Measurements from ENCODE around the gene LCORL.
"Not testable (repeated sequence)": the region's sequence is repeated elsewhere in the genome, so short reads cannot be mapped to it uniquely, and the experiment has no call there.

LCORL gene

GRCh38 chr4:17865866-17866363 is 155.6 kb downstream of the LCORL start:
- Histone ChIP-seq H3K4me3 (replicated peaks; ENCODE audit: insufficient read depth, low read length) (no peak overlapping the region), H3K27me3 (ENCODE audit: insufficient read depth, poor library complexity, severe bottlenecking) (no peaks in the 10 kb centered on the region), H3K27ac (replicated peaks) (no peak overlapping the region)
- TF ChIP-seq REST (IDR thresholded peaks at IDR 0.05; ENCODE audit: insufficient replicate concordance, low read depth) = no peak
- no peak for TF ChIP-seq CTCF (IDR thresholded peaks at IDR 0.05; ENCODE audit: insufficient read depth, low read length)
- TF ChIP-seq POLR2AphosphoS5 (IDR thresholded peaks at IDR 0.05; ENCODE audit: low read depth) = no peak
- no peak for TF ChIP-seq GABPA (IDR thresholded peaks at IDR 0.05; ENCODE audit: low read depth)
- no peak for TF ChIP-seq SPI1 (IDR thresholded peaks at IDR 0.05; ENCODE audit: borderline replicate concordance, low read depth)
- no peak for DNase-seq (ENCODE audit: low read depth in 1 of 2, low spot score in 1 of 2)

- not testable (repeated sequence) for DNase-seq (ENCODE audit: low read depth in 1 of 2, low spot score in 1 of 2); H3K27me3 ChIP-seq (ENCODE audit: insufficient read depth, poor library complexity, severe bottlenecking); H3K4me3 ChIP-seq (replicated peaks; ENCODE audit: insufficient read depth, low read length); H3K27ac ChIP-seq (replicated peaks)
These were observed 159.6 kb downstream of the LCORL start for GRCh38 chr4:17861906-17862305.

- Histone ChIP-seq H3K27ac (replicated peaks) (no peak overlapping the region), H3K27me3 (ENCODE audit: insufficient read depth, poor library complexity, severe bottlenecking) (no peaks in the 10 kb centered on the region), H3K4me3 (replicated peaks; ENCODE audit: insufficient read depth, low read length) (no peak overlapping the region)
- no peak for TF ChIP-seq POLR2AphosphoS5 (IDR thresholded peaks at IDR 0.05; ENCODE audit: low read depth)
- TF ChIP-seq SPI1 (IDR thresholded peaks at IDR 0.05; ENCODE audit: borderline replicate concordance, low read depth) = no peak
- TF ChIP-seq CTCF (IDR thresholded peaks at IDR 0.05; ENCODE audit: insufficient read depth, low read length) = no peak
- no peak for TF ChIP-seq GABPA (IDR thresholded peaks at IDR 0.05; ENCODE audit: low read depth)
- no peak for TF ChIP-seq REST (IDR thresholded peaks at IDR 0.05; ENCODE audit: insufficient replicate concordance, low read depth)
- DNase-seq (ENCODE audit: low read depth in 1 of 2, low spot score in 1 of 2) = no peak
These were observed 161.7 kb downstream of the LCORL start for GRCh38 chr4:17859793-17860406.

- no peak for DNase-seq (ENCODE audit: low read depth in 1 of 2, low spot score in 1 of 2)
- no peak overlapping the region for H3K27ac ChIP-seq (replicated peaks)
- no peaks in the 10 kb centered on the region for H3K27me3 ChIP-seq (ENCODE audit: insufficient read depth, poor library complexity, severe bottlenecking)
- TF ChIP-seq CTCF (IDR thresholded peaks at IDR 0.05; ENCODE audit: insufficient read depth, low read length) (no peak), REST (IDR thresholded peaks at IDR 0.05; ENCODE audit: insufficient replicate concordance, low read depth) (no peak), SPI1 (IDR thresholded peaks at IDR 0.05; ENCODE audit: borderline replicate concordance, low read depth) (no peak), GABPA (IDR thresholded peaks at IDR 0.05; ENCODE audit: low read depth) (no peak), POLR2AphosphoS5 (IDR thresholded peaks at IDR 0.05; ENCODE audit: low read depth) (no peak)
- no peak overlapping the region for H3K4me3 ChIP-seq (replicated peaks; ENCODE audit: insufficient read depth, low read length)
These were observed 167.5 kb downstream of the LCORL start for GRCh38 chr4:17854036-17854435.
